ENCODE data around the gene TAF8.

TAF8 gene

DNA sequence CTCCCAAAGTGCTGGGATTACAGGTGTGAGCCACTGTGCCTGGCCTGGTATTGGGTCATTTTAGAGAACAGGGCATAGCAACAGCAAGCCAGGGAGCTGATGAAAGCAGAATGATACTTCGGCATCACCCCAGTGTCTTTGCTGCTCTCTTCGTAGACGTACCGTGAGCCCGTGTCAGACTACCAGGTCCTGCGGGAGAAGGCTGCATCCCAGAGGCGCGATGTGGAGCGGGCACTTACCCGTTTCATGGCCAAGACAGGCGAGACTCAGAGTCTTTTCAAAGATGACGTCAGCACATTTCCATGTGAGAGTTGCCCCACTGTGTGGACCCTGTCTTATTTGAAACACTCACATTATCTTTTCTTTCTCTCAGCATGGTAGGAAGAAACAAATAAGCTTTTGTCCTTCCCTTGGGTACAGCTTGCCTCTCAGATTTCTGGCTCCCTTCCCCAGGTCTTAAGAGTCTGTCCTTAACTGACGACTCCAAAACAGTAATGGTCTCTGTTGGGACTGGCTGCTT, 15.9 kb downstream of the TAF8 start:
- DNase-seq: no peak

GRCh38 chr6:42068173-42068572, 17.8 kb downstream of the TAF8 start:
- no peak for DNase-seq

- no peak for DNase-seq
Measured at GRCh38 chr6:42068872-42069522, 18.7 kb downstream of the TAF8 start.

DNA sequence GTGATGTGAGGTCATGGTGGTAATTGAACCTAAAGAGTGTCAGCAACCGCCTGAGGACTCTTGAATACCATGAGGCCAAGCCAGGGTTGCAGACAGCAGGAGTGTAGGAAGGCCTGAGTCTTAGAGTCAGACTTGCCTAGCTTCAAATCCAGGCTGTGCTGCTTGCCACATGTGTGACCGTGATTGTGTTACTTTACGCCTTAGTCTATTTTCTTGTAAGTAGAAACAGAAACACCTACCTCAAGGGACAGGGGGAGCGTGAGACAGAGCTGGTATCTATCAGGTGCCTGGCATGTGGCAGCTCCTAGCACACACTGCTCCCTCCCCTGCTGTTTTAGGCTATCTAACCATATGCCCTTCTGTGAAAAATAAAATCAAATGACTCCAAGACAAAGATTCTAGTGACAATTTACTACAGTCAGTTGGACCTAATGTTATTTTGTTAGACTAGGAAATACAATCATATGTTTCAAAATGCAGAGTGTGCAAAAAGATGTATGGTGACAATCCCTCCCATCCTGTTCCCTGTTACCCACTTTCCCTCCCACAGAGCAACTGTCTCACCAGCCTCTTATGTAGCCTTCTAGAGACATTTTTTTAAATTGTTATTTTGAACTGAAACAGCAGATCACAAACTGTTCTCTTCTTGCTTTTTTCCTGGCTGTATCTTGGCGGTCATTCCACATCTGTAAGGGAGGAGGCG, 21.7 kb downstream of the TAF8 start:
- DNase-seq: no peak

GRCh38 chr6:42073287-42073686, 23.0 kb downstream of the TAF8 start:
- no peak for DNase-seq

- DNase-seq: peak; percentile 36
Measured at GRCh38 chr6:42075159-42075838, 25.0 kb downstream of the TAF8 start.

DNA sequence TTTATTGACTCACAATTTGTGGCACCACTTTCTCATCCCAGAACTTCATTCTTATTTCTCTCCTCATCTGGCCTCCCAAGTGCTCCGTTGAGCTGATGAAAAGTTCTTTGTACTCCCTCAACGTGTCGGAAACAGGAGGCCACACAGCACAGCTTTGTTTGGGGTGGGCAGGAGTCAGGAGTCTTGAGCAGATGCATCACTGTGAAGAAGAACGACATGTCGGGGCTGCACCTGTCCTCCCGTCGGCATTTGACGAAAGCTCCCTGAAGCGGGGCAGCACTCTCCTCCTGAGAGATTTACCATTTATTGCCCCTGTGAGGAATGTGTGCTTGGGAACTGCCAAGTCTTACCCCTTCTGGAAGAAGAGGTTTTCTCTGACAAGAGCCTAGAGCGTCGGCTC, 28.1 kb downstream of the TAF8 start:
- DNase-seq: no peak

DNA sequence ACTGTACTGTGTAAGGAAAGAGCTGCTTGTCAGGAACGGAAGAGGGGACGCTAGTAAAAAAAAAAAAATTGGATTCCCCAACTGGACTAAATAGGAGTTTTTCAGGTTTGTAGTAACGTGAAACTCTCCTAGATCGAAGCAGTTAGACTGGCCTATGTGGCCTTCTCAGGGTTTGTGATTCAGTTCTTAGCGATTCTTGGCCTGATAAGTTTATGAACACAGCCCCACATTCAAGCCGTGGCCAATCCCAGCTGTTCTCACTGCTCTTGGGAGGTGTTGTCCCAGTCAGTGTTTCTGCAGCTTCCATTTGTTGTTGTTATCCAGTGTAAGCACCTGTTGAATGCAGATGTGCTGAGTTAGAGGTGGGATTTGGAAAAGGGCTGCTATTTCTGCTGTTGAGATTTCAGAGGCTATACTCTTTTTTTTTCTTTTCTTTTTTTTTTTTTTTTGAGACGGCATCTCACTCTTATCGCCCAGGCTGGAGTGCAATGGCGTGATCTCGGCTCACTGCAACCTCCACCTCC, 29.7 kb downstream of the TAF8 start:
- DNase-seq: no peak

DNA sequence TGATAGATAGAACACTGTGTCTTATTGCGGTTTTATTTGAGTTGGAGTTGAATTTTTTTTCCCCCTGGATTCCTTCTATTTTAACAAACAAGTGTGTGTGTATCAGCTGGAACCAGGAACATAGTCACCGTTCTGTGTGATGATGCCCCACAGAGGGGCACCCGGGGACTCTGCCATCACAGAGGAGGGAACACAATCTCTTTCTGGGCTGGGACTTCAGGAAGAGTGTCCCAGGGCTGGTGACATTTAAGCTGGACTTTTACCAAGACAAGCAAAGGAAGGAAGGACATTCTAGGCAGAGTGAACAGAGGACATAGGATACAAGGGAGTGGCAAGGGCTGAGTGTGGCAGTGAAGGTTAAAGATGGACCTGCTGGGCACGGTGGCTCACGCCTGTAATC, 33.2 kb downstream of the TAF8 start:
- DNase-seq: no peak

- no peak for DNase-seq
Measured at GRCh38 chr6:42084889-42085288, 34.6 kb downstream of the TAF8 start.

DNA sequence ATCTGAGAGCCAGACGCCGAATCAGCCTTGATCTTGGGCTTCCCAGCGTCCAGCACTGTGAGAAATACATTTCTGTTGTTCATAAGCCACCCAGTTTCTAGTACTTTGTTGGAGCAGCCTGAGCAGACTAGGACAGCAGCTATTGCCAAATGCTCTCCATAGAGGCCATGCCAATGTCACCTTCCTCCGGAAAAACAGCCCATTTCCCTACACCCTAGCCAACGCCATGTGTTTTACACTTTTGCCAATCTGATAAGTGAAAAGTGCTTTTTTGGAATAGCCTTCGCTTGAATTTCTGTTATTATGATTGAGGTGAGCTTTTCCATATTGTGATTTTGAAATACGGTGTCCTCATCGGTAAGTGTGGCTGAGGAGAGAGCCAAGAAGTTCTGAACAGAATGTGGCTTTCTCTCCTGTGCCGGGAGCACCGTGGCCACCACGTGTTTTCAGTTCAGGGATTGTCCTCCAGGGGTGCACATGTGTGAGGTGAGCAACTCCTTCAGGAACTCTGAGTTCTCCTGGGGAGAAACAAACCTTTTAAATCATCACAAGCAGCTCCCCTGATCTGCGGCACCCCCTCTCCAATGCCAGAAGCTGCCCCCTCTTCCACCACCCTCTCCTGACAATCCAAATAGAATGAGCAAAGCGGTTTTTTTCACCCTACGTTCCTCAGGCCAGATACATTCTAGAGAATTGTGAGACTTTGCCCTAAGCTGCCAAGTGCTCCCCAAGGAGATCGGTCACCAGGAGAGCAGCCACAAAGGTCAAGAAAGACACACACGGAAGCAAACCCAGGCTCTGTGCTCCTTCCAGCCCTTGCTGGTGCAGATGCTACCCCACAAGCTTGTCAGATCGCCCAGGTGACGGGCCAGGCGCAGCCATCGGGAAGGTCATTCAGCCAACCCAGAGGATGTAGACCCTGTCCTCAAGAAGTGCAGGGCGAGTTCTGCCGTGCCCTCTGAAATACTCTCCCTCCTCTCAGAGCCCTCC, 36.0 kb downstream of the TAF8 start:
- no peak for DNase-seq

- DNase-seq: no peak
Measured at GRCh38 chr6:42088101-42088591, 37.8 kb downstream of the TAF8 start.

- no peak for DNase-seq
Measured at GRCh38 chr6:42090819-42091717, 40.7 kb downstream of the TAF8 start.

- DNase-seq: no peak
Measured at GRCh38 chr6:42091718-42092023, 41.3 kb downstream of the TAF8 start.

- no peak for DNase-seq
Measured at GRCh38 chr6:42093582-42094329, 43.4 kb downstream of the TAF8 start.

GRCh38 chr6:42095094-42095493, 44.8 kb downstream of the TAF8 start:
- DNase-seq: no peak

DNA sequence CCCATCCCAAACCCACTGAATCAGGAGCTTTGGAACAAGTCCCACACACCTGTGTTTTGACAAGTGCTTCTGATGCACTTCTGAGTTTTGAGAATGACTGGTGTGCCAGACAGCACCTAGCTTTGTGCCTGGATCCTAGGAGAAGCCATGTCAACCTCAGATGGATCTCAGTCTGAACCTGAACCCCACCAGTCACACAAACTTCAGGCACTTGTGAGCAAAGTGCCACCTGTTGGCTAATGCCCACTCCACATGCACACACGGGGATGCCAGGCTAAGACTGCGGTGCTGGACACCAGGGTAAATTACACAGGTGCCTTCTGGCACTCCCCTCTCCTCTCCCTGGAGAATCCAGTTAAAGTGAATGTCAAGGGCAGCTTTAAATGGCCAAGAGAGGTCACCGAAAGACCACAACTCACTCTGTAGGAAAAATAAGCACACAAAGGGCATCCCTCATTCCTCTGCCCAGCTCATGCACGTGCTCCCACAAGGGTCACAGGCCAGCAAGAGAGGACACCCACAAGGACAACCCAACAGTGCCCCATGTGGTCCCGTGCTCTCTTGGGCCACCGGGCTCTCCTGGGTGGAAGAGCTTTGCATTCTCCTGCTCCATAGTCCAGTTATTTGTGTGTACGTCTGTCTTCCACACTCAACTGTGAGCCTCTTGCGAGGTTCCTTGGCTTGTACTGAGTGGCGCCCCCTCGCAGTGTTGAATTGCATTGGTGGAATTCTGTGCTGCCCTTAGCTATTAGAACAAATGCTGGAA, 45.6 kb downstream of the TAF8 start:
- DNase-seq: no peak

- DNase-seq: no peak
Measured at GRCh38 chr6:42099340-42100028, 49.2 kb downstream of the TAF8 start.

Measured in CD4-positive, alpha-beta T cell treated with Interleukin-4 for 4 hours (primary cell).